Spinal cord (tissue), 10 donors: ENCODE data around the gene APOB. TPM values are rescaled to one million over a fixed set of nuclear protein-coding genes. Genes with fewer than 3 reads are reported as not detected.

Experiments used
- DNase-seq, 6 donors: peaks; one replicate each; pipeline versions ENCODE4 v3.0.0 to v3.0.0-alpha.2; 2013 to 2015; ENCODE audit warnings: low spot score in 6 of 6, low read depth in 4 of 6
- H3K27ac ChIP-seq: one replicate; pipeline ENCODE4 v1.5.1; 2013; ENCODE audit warnings: low read depth, low read length, control low read depth
- H3K27me3 ChIP-seq: one replicate; pipeline ENCODE4 v1.6.1; 2013; ENCODE audit warnings: low read length; ENCODE audit not compliant: control insufficient read depth, insufficient read depth
- H3K36me3 ChIP-seq: one replicate; pipeline ENCODE4 v1.6.1; 2013; ENCODE audit warnings: low read length; ENCODE audit not compliant: control insufficient read depth, insufficient read depth
- H3K4me1 ChIP-seq: one replicate; pipeline ENCODE4 v1.6.1; 2013; ENCODE audit warnings: low read length; ENCODE audit not compliant: control insufficient read depth, insufficient read depth
- H3K4me3 ChIP-seq: one replicate; pipeline ENCODE4 v1.5.1; 2013; ENCODE audit warnings: low read depth, low read length, control low read depth
- H3K9me3 ChIP-seq: one replicate; pipeline ENCODE4 v1.6.1; 2013; ENCODE audit warnings: low read length; ENCODE audit not compliant: control insufficient read depth, insufficient read depth
- WGBS: methylation state at CpG from one replicate; pipeline ENCODE4 v1.1.5; 2013; ENCODE audit warnings: missing lambda C conversion rate; ENCODE audit not compliant: insufficient coverage; 5-methylcytosine and 5-hydroxymethylcytosine counted together
- long read RNA-seq, 4 donors: transcript quantifications; one replicate each; lab custom pipeline, GENCODE V29; 2026
- polyA plus RNA-seq, 2 donors: library from polyadenylated mRNA; unstranded; fragments of 120-200 nt; gene quantifications; one replicate each; pipeline ENCODE4 v1.2.1, GENCODE V29; 2013; ENCODE audit not compliant: insufficient read length in 2 of 2
- total RNA-seq, 2 donors: library from RNA; depleted of rRNA in 1 of 2; stranded (reverse); fragments of 120-200 nt in 1 of 2; fragments of >200 nt in 1 of 2; gene quantifications; one replicate each; pipeline versions ENCODE4 v1.2.3 to v1.2.4, GENCODE V29; 2013 to 2014
- donor health status: healthy.

APOB gene
- total RNA-seq (1 to 10 TPM in 1 of 2 donors, under 1 TPM in 1; 0.69 to 1.2 TPM), polyA plus RNA-seq (under 1 TPM; 0.27 to 0.30 TPM)
- long read RNA-seq, donor 1: 0 reads
- long read RNA-seq, donor 2: 0 reads
- long read RNA-seq, donor 3: 0 reads
- long read RNA-seq, donor 4: 0 reads

GRCh38 chr2:21043744-21044532, at the start of gene APOB:
Gene APOB (minus strand): TSS chr2:21044073. CDS start chr2:21043945, 128 bp downstream.
- H3K27me3 ChIP-seq: peaks cover 11% of the 10 kb centered on the region

GRCh38 chr2:21092308-21092869, 48.5 kb upstream of the APOB start:
- no peaks in the 10 kb centered on the region for H3K36me3 ChIP-seq
- 44% methylated on average over 1 of the region's 3 CpGs for WGBS
- no peaks in the 10 kb centered on the region for H3K27me3 ChIP-seq
- H3K4me1 ChIP-seq: no peaks in the 10 kb centered on the region
- H3K4me3 ChIP-seq: no peak overlapping the region
- no peak for DNase-seq
- H3K9me3 ChIP-seq: no peaks in the 10 kb centered on the region
- no peak overlapping the region for H3K27ac ChIP-seq

More at GRCh38 chr2:21043744-21044532, at the start of gene APOB:
- DNase-seq: peak in 3 of 6 donors; percentile 2 to 36 (median 35)
- H3K4me3 ChIP-seq: no peak within 1 kb of the TSS
- H3K36me3 ChIP-seq: no peaks in the 10 kb centered on the region
- 18% methylated on average over 51 of the region's 51 CpGs for WGBS
- H3K27ac ChIP-seq: no peak within 1 kb of the TSS
- H3K4me1 ChIP-seq: peaks cover 12% of the 10 kb centered on the region
- H3K9me3 ChIP-seq: no peaks in the 10 kb centered on the region

- no peaks in the 10 kb centered on the region for H3K9me3 ChIP-seq
- no peaks in the 10 kb centered on the region for H3K4me1 ChIP-seq
- H3K27me3 ChIP-seq: no peaks in the 10 kb centered on the region
- no peak overlapping the region for H3K27ac ChIP-seq
- no peak overlapping the region for H3K4me3 ChIP-seq
- WGBS: no CpG with 5 or more reads among the region's 4 CpGs
- H3K36me3 ChIP-seq: no peaks in the 10 kb centered on the region
- no peak for DNase-seq
Observed at GRCh38 chr2:21084401-21084800, 40.5 kb upstream of the APOB start.

- Histone ChIP-seq H3K4me3 (no peak overlapping the region), H3K9me3 (no peaks in the 10 kb centered on the region), H3K4me1 (no peaks in the 10 kb centered on the region), H3K27me3 (no peaks in the 10 kb centered on the region), H3K27ac (no peak overlapping the region), H3K36me3 (no peaks in the 10 kb centered on the region)
- DNase-seq: no peak
- no CpG with 5 or more reads among the region's 1 CpG for WGBS
Observed at GRCh38 chr2:21083482-21083881, 39.6 kb upstream of the APOB start.

GRCh38 chr2:21078296-21078695, 34.4 kb upstream of the APOB start:
- Histone ChIP-seq H3K27ac (no peak overlapping the region), H3K9me3 (no peaks in the 10 kb centered on the region), H3K27me3 (no peaks in the 10 kb centered on the region), H3K36me3 (no peaks in the 10 kb centered on the region), H3K4me1 (no peaks in the 10 kb centered on the region), H3K4me3 (no peak overlapping the region)
- WGBS: 89% methylated on average over 1 of the region's 1 CpG
- no peak for DNase-seq

GRCh38 chr2:21072477-21073242, 28.8 kb upstream of the APOB start:
- WGBS: 91% methylated on average over 1 of the region's 4 CpGs
- H3K27me3 ChIP-seq: no peaks in the 10 kb centered on the region

GRCh38 chr2:21070341-21071257, 26.7 kb upstream of the APOB start:
- Histone ChIP-seq H3K27ac (no peak overlapping the region), H3K9me3 (no peaks in the 10 kb centered on the region), H3K4me1 (no peaks in the 10 kb centered on the region), H3K27me3 (no peaks in the 10 kb centered on the region), H3K4me3 (no peak overlapping the region), H3K36me3 (no peaks in the 10 kb centered on the region)
- DNase-seq: no peak
- WGBS: 97% methylated on average over 5 of the region's 9 CpGs

More at GRCh38 chr2:21072477-21073242, 28.8 kb upstream of the APOB start:
- Histone ChIP-seq H3K4me3 (no peak overlapping the region), H3K4me1 (no peaks in the 10 kb centered on the region), H3K9me3 (no peaks in the 10 kb centered on the region), H3K27ac (no peak overlapping the region), H3K36me3 (no peaks in the 10 kb centered on the region)
- DNase-seq: no peak

GRCh38 chr2:21069746-21070340, 26.0 kb upstream of the APOB start:
- DNase-seq: no peak
- no peak overlapping the region for H3K4me3 ChIP-seq
- 88% methylated on average over 1 of the region's 2 CpGs for WGBS
- no peaks in the 10 kb centered on the region for H3K36me3 ChIP-seq
- H3K9me3 ChIP-seq: no peaks in the 10 kb centered on the region
- H3K27ac ChIP-seq: no peak overlapping the region
- H3K4me1 ChIP-seq: no peaks in the 10 kb centered on the region
- no peaks in the 10 kb centered on the region for H3K27me3 ChIP-seq
